ENCODE results near the gene PPFIA2. TPM values are rescaled to one million over a fixed set of nuclear protein-coding genes. Genes with fewer than 3 reads are reported as not detected.

PPFIA2 gene
- not detected in 2 replicates for total RNA-seq

GRCh38 chr12:81759190-81760051 lies at the start of gene PPFIA2:
PPFIA2 (minus strand) TSS chr12:81759350.
- DNase-seq = no peak

- no peak for DNase-seq
Observed at GRCh38 chr12:81800298-81801148, 41.4 kb upstream of the PPFIA2 start.

- no peak for DNase-seq
Observed at GRCh38 chr12:81798294-81798693, 39.1 kb upstream of the PPFIA2 start.

- DNase-seq = no peak
Observed at GRCh38 chr12:81797100-81797499, 38.0 kb upstream of the PPFIA2 start.

- DNase-seq = no peak
Observed at GRCh38 chr12:81792666-81793065, 33.5 kb upstream of the PPFIA2 start.

GRCh38 chr12:81779216-81779615 lies 20.1 kb upstream of the PPFIA2 start:
- no peak for DNase-seq

- no peak for DNase-seq
Observed at GRCh38 chr12:81778719-81779118, 19.6 kb upstream of the PPFIA2 start.

GRCh38 chr12:81758421-81759189 lies 545 bp downstream of the PPFIA2 start:
- no peak for DNase-seq

GRCh38 chr12:81757731-81758365 lies 1.3 kb downstream of the PPFIA2 start:
- no peak for DNase-seq

GRCh38 chr12:81729781-81730180 lies 29.4 kb downstream of the PPFIA2 start:
- DNase-seq = no peak

GRCh38 chr12:81727391-81727790 lies 31.8 kb downstream of the PPFIA2 start:
- no peak for DNase-seq

- DNase-seq = no peak
Observed at GRCh38 chr12:81726634-81727033, 32.5 kb downstream of the PPFIA2 start.

GRCh38 chr12:81723361-81723760 lies 35.8 kb downstream of the PPFIA2 start:
- DNase-seq = no peak

GRCh38 chr12:81722004-81722403 lies 37.1 kb downstream of the PPFIA2 start:
- DNase-seq = no peak

- no peak for DNase-seq
Observed at GRCh38 chr12:81718616-81719015, 40.5 kb downstream of the PPFIA2 start.

GRCh38 chr12:81712536-81712935 lies 46.6 kb downstream of the PPFIA2 start:
- DNase-seq = no peak

- DNase-seq = no peak
Observed at GRCh38 chr12:81705586-81705985, 53.6 kb downstream of the PPFIA2 start.

- DNase-seq = no peak
Observed at GRCh38 chr12:81699551-81699950, 59.6 kb downstream of the PPFIA2 start.

- no peak for DNase-seq
Observed at GRCh38 chr12:81692008-81692407, 67.1 kb downstream of the PPFIA2 start.

- no peak for DNase-seq
Observed at GRCh38 chr12:81683881-81684280, 75.3 kb downstream of the PPFIA2 start.

- no peak for DNase-seq
Observed at GRCh38 chr12:81679614-81680013, 79.5 kb downstream of the PPFIA2 start.

- DNase-seq = no peak
Observed at GRCh38 chr12:81670759-81671158, 88.4 kb downstream of the PPFIA2 start.
